Hepatic stellate cell (primary cell): Measurements from ENCODE around the gene ZNF385B.

Source experiments
- DNase-seq: peaks from one replicate; pipeline ENCODE4 v3.0.0; 2011; ENCODE audit warnings: low spot score

The ZNF385B gene

DNA sequence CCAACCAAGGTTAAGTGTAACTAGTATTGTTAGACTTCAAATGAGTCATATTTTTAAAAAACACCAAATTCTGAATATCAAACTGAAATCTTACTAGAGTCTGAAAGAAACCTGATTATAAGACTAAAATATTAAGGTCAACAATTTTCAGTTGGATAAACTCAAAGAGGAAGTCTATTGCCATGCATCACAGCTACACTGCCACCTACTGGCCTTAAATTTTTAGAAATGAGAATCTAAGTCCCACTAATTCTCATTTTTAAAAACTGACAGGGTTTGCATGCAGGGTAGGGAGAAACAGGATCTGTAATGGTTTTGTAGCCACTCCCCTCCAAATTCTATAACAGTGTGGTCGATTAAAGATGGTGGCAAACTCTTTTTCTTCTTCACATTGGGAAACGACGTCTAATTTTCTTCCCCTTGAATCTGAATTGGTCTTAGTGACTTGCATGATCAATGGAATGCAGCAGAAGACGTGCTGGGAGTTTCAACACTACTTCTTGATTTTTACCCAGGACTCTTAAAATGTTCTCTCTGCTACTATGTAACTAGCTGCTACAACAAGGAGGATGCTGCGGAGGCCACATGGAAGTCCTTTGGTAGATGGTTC lies 420.7 kb downstream of the ZNF385B start:
- peak; percentile 13 for DNase-seq

DNA sequence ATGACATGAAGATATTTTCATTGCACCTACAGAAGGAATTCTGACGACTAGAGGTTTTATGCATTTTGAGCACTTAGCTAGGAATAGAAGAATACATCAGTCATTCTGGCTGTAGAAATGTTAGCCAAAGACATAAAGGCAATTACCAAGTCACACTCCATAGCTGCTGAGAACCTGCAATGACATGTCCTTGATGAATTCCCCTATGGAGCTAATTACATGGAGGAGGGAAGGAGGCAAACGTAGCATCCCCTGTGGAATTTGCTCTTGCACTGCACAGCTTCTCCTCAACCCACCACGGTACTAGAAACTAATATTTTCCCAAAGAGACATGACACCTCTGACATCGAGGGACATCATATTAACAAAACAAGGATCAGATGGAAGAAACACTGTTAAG lies 422.8 kb downstream of the ZNF385B start:
- DNase-seq, result no peak

GRCh38 chr2:179437430-179437829 lies 424.0 kb downstream of the ZNF385B start:
- DNase-seq, result no peak

DNA sequence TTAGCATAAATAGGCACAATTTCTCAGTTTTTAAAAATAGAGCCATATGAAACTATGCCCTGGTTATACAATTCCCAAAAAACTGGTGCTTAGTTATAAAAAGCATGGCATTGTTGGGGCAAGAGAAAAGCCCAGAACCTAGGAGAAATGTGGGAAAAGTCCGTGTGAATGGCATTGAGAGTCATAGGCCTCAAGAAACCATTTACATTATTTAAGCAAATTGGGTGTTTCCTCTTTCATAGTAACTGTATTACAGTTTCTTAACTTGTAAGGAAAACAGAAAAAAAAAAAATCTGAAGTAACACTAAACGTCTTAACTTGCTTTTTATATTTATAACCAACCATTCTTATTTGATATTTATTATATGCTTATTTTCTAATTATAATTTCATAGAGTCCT lies 425.8 kb downstream of the ZNF385B start:
- DNase-seq, result no peak

DNA sequence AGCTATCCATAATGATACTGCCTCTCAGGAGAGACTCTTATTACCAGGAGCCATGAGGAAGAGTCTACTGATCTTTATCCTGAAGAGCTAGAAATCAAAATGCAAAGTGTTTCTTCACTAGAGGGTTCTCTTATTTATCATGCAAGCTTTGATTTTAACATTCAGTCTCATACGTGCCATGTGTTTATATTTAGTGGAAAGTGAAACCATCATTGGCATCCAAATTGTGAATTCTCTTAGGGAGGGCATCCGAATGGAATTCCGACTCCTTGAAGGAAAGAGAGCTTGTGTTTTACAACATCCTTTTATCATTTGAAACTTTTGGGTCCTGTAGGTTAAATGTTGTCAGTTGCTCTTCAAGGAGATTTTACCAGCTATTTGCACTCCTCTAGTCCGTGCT lies 426.4 kb downstream of the ZNF385B start:
- DNase-seq, result no peak

DNA sequence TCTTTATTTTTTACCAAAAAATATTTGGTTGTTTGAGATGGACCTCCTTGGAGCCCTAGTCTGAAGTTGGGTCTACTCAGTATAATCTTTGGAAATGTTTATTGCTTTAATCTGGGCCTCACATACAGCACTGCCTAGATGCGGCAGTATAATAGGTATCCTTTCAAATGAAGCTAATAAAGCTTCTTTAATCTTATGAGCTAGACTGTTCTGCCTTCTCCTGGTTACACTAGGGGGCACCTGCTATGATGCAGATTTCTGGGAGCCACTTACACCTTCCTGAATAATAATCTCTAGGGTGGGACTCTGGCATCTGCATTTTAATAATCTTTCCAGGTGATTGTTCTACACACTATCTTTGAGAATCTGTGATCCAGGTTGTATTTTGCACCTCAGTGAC lies 427.1 kb downstream of the ZNF385B start:
- DNase-seq, result no peak

DNA sequence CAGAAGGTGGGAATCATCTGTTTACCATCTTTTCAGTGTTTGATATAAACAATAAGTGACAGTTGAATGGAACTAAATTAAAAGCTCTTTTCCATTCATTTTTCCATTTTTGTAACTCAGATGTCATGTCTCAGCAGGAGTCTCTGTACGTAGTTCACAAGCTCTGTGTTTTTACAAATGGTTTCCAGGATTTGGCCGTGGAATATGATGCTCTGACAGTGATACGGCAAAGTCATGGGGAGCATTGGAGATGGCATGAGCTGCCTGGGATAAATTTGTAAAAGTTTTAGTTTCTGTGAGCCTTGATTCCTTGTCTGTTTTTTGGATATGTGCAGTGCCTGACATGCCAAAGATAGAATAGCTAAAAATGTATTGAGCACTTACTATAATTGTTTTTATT lies 428.7 kb downstream of the ZNF385B start:
- DNase-seq, result no peak

DNA sequence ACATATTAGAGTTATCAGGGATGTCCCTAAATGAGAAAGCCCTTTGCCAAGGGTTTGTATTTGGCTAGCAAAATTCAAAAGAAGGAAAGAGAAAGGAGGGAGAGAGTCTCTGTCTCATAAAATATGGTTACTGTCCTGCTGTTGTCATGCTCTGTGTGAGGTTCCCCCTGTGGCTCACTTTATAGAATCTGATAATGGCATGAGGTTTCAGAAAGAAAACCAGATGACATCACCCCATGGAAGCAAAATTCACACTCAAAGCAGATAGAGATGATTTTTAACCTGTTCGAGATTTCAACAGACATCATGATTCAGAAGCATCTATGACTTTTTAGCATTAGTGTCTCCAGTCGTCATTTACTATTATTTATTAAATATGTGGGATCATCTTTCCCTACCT lies 431.8 kb downstream of the ZNF385B start:
- DNase-seq, result no peak

GRCh38 chr2:179429060-179429471 lies 432.3 kb downstream of the ZNF385B start:
- no peak for DNase-seq

DNA sequence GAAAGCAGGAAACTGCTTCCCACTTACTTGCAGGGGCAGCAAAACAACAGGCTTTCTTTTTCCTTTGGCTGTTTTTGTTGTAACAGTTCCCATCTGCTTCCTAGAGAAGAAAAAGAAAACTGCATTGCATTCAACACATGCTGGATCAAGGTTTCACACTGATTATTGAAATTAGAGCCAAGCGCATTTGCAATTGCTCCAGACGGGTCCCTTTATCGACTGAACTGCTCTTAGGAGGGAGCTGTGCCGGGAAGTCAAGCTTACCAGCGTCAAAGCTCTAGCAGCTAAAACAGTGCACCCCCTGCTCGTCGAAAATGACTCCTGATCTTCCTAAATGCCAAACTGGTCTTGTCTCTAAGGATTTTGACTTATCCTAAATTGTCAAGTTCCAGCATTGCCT lies 432.8 kb downstream of the ZNF385B start:
- no peak for DNase-seq

- no peak for DNase-seq
Measured at GRCh38 chr2:179427065-179427464, 434.3 kb downstream of the ZNF385B start.

DNA sequence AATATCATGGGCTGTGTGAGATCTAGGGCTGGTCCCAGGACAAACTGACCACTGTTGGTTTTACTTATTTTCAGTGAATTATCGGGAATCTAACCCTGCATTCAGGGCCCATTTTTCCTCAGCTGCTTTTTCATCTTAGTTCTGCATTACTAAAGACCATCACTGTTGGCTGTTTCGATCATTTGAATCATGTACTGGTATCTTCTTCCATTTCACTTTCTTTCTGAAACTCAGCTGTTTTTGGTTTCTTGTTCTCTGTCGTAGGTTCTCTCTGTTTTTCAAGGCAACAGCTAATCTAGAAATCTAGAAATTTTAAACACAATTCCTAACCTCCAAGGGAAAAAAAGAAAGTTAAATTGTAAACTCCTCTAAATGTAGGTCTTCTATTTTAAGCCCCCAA lies 436.8 kb downstream of the ZNF385B start:
- DNase-seq, result no peak

DNA sequence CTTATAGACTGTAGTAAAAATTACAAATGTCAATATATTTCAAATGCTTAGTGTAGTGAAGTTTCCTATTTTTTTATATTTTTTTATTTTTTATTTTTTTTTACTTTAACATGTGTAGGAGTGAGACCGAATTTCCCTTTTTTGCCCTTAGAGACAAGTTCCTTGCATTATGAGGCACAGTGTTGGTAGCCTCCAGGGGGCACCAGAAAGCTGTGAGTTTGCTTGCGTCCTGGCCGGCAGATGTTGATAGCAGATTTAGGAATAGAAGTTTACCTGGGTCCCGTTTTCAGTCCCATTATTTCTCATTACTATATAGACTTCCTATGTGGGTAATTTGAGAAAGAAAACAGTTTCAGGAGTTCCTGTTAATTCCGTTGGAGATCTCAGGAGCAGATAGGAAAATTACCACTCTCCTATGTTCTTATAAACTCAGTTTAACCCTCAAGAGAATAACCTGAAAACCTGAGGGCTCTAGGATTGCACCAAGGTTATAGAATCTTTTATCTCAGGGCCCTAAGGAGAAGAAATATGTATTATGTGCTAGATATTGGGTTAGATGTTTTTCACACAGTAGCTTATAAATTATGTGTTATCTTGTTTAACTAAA lies 439.3 kb downstream of the ZNF385B start:
- peak; percentile 4 for DNase-seq

- DNase-seq, result no peak
Measured at GRCh38 chr2:179417436-179417949, 443.9 kb downstream of the ZNF385B start.

DNA sequence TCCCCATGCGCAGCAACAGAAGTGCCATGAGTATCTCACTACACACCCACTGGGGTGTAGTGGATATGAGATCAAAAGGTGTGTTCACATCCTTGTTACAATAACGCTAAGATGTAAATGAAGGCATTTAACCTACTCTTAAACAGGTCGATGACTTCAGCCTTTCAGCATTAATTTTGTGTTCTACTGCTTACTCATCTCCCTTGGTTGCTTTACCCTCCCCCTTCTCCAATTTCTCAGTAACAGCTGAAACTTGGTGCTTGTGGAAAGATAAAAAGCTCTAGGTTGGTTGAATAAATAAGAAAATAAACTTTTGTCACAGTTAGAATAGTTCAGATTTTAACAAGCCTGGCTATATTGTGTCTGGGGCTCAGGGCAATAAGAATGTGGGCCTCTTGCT lies 449.3 kb downstream of the ZNF385B start:
- DNase-seq, result no peak

GRCh38 chr2:179410552-179411356 lies 450.7 kb downstream of the ZNF385B start:
- peak; percentile 16 for DNase-seq

DNA sequence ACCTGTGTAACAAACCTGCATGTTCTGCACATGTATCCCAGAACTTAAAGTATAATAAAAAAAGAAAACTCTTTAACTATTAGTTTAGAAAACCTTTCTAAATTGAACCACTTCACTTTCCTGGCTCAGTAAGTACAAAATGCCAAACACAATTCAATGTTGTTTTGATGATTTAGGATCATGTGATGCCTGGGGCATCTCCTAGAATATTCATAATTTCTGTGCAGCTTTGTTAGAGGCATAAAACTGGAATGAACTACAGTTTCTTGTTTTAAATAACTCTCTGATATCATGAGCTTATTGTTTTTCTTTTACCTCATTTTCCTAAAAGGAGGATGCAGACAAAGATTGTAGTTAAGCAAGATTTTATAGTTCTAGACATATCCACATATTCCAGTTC lies 457.8 kb downstream of the ZNF385B start:
- DNase-seq, result no peak

DNA sequence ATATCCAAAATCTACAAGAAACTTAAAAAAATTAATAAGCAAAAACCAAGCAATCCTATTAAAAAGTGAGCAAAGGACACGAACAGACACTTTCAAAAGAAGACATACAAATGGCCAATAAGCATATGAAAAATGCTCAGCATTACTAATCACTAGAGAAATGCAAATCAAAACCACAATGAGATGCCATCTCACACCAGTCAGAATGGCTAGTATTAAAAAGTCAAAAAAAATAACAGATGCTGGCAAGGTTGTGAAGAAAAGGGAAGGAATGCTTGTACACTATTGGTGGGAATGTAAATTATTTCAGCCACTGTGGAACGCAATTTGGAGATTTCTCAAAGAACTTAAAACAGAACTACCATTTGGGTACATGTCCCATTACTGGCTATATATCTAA lies 467.9 kb downstream of the ZNF385B start:
- DNase-seq, result no peak
